ENCODE results near the gene PRKCB. TPM values are rescaled to one million over a fixed set of nuclear protein-coding genes. Genes with fewer than 3 reads are reported as not detected.

Gene PRKCB
- total RNA-seq, 1 experiment from 2014 or later, result not detected

DNA sequence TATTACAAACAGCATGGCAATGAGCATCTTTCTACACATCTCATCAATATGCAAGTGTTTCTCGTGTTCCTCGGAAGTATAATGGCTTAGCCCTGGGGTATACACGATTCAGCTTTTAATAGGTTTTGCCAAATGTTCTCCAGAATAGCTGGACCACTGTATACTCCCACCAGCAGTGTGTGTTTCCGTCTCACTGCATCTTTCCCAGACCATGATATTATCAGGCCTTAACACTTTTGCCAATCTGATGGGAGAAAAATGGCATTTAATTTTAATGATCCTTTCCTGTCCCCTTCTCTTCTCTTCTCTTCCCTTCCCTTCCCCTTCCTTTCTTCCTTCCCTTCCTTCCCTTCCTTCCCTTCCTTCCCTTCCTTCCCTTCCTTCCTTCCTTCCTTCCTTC, 30.8 kb downstream of the PRKCB start:
- TF ChIP-seq EZH2phosphoT487 (IDR thresholded peaks at IDR 0.05; ENCODE audit: borderline replicate concordance, low read length) (no peak), EZH2 (IDR thresholded peaks at IDR 0.05; ENCODE audit: low read length, unreplicated experiment) (no peak)
- TF ChIP-seq, protein P1, sequence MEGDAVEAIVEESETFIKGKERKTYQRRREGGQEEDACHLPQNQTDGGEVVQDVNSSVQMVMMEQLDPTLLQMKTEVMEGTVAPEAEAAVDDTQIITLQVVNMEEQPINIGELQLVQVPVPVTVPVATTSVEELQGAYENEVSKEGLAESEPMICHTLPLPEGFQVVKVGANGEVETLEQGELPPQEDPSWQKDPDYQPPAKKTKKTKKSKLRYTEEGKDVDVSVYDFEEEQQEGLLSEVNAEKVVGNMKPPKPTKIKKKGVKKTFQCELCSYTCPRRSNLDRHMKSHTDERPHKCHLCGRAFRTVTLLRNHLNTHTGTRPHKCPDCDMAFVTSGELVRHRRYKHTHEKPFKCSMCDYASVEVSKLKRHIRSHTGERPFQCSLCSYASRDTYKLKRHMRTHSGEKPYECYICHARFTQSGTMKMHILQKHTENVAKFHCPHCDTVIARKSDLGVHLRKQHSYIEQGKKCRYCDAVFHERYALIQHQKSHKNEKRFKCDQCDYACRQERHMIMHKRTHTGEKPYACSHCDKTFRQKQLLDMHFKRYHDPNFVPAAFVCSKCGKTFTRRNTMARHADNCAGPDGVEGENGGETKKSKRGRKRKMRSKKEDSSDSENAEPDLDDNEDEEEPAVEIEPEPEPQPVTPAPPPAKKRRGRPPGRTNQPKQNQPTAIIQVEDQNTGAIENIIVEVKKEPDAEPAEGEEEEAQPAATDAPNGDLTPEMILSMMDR (conservative IDR thresholded peaks at IDR 0.05; ENCODE audit: low read depth, low read length), result no peak
- no peak for DNase-seq
- intact Hi-C loops (cut with micrococcal nuclease), result no loop called here
- Histone ChIP-seq H2AFZ (ENCODE audit: low read length) (no peak overlapping the region), H3K4me2 (ENCODE audit: low read length) (no peak overlapping the region), H3K27me3 (ENCODE audit: low read length) (peaks cover 38% of the 10 kb centered on the region), H3K9me3 (ENCODE audit: low read length) (no peaks in the 10 kb centered on the region), H3K27ac (ENCODE audit: low read length) (no peak overlapping the region), H3K4me3 (ENCODE audit: low read length) (no peak overlapping the region), H3K36me3 (ENCODE audit: low read depth, low read length) (no peaks in the 10 kb centered on the region), H3K4me1 (ENCODE audit: insufficient read depth, low read length) (no peaks in the 10 kb centered on the region), H3K79me2 (ENCODE audit: low read length) (no peaks in the 10 kb centered on the region), H4K20me1 (ENCODE audit: low read length) (no peaks in the 10 kb centered on the region), H3K9ac (ENCODE audit: low read length) (no peak overlapping the region), H3K9me2 (replicated peaks; ENCODE audit: low read length) (no peaks in the 10 kb centered on the region), H3F3A (ENCODE audit: low read length, unreplicated experiment) (no peaks in the 10 kb centered on the region)
- no TSS peak for BruUV-seq (replicated peaks)
- ChIA-PET POLR2A (ENCODE audit: unreplicated experiment) (no interaction called here), CTCF (no interaction called here)
- no peak for ATAC-seq

DNA sequence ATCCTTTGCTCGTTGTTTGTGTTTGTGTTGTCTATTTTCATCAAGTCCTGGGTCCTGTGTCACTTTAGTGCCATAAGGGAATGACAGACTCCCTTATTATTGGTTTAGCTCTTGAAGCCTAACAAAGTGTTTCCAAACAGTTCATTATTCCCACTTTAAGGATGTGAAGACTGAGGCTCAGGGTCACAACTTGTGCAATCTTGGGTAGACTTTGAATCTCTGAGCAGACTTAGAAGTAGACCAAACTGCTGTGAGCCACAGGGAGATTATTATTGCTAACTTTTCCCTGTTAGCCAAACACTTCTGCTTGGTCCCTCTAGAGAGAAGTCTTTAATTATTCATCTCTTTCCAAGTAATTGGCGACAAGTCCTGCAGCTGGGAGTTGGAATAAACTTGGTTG, 31.8 kb downstream of the PRKCB start:
- H3K4me2 ChIP-seq (ENCODE audit: low read length), result no peak overlapping the region
- no peaks in the 10 kb centered on the region for H3K9me3 ChIP-seq (ENCODE audit: low read length)
- no peak overlapping the region for H3K9ac ChIP-seq (ENCODE audit: low read length)
- H3K79me2 ChIP-seq (ENCODE audit: low read length), result no peaks in the 10 kb centered on the region
- ChIA-PET POLR2A (ENCODE audit: unreplicated experiment) (no interaction called here), CTCF (no interaction called here)
- H3K4me1 ChIP-seq (ENCODE audit: insufficient read depth, low read length), result no peaks in the 10 kb centered on the region
- H3K9me2 ChIP-seq (replicated peaks; ENCODE audit: low read length), result no peaks in the 10 kb centered on the region
- ATAC-seq, result no peak
- BruUV-seq (replicated peaks), result no TSS peak
- no peak overlapping the region for H3K27ac ChIP-seq (ENCODE audit: low read length)
- H3K4me3 ChIP-seq (ENCODE audit: low read length), result no peak overlapping the region
- no peak overlapping the region for H2AFZ ChIP-seq (ENCODE audit: low read length)
- H3F3A ChIP-seq (ENCODE audit: low read length, unreplicated experiment), result no peaks in the 10 kb centered on the region
- TF ChIP-seq EZH2phosphoT487 (IDR thresholded peaks at IDR 0.05; ENCODE audit: borderline replicate concordance, low read length) (no peak), EZH2 (IDR thresholded peaks at IDR 0.05; ENCODE audit: low read length, unreplicated experiment) (no peak)
- TF ChIP-seq, protein P1 (conservative IDR thresholded peaks at IDR 0.05; ENCODE audit: low read depth, low read length), result no peak
- DNase-seq, result no peak
- H3K36me3 ChIP-seq (ENCODE audit: low read depth, low read length), result no peaks in the 10 kb centered on the region
- H4K20me1 ChIP-seq (ENCODE audit: low read length), result no peaks in the 10 kb centered on the region
- peaks cover 33% of the 10 kb centered on the region for H3K27me3 ChIP-seq (ENCODE audit: low read length)
- intact Hi-C loops (cut with micrococcal nuclease), result no loop called here

DNA sequence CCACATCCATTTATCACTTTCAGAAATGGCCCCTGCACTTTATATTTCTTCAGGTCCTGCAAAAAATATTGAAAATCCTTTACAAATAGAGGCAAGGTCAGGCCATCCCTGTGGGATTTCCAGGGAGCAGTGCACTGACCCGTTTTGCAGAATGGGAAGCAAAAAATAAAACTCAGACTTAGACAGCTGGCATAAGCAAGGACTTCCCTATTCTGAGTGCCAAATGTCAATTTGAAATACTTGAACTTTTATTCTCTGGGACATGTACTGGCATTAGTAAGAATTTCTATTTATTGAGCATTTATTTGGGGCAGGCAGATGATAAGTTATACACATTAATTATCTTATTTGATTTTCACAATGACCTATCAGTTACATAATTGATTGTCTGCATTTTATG, 32.4 kb downstream of the PRKCB start:
- H3K9ac ChIP-seq (ENCODE audit: low read length), result no peak overlapping the region
- H3K27ac ChIP-seq (ENCODE audit: low read length), result no peak overlapping the region
- no peaks in the 10 kb centered on the region for H3K79me2 ChIP-seq (ENCODE audit: low read length)
- TF ChIP-seq EZH2 (IDR thresholded peaks at IDR 0.05; ENCODE audit: low read length, unreplicated experiment) (no peak), EZH2phosphoT487 (IDR thresholded peaks at IDR 0.05; ENCODE audit: borderline replicate concordance, low read length) (no peak)
- TF ChIP-seq, protein P1 (conservative IDR thresholded peaks at IDR 0.05; ENCODE audit: low read depth, low read length), result no peak
- no peaks in the 10 kb centered on the region for H4K20me1 ChIP-seq (ENCODE audit: low read length)
- no peaks in the 10 kb centered on the region for H3K4me1 ChIP-seq (ENCODE audit: insufficient read depth, low read length)
- BruUV-seq (replicated peaks), result no TSS peak
- H3F3A ChIP-seq (ENCODE audit: low read length, unreplicated experiment), result no peaks in the 10 kb centered on the region
- no peaks in the 10 kb centered on the region for H3K36me3 ChIP-seq (ENCODE audit: low read depth, low read length)
- H2AFZ ChIP-seq (ENCODE audit: low read length), result no peak overlapping the region
- no peak overlapping the region for H3K4me2 ChIP-seq (ENCODE audit: low read length)
- H3K9me3 ChIP-seq (ENCODE audit: low read length), result no peaks in the 10 kb centered on the region
- H3K4me3 ChIP-seq (ENCODE audit: low read length), result no peak overlapping the region
- ChIA-PET POLR2A (ENCODE audit: unreplicated experiment) (no interaction called here), CTCF (no interaction called here)
- intact Hi-C loops (cut with micrococcal nuclease), result no loop called here
- DNase-seq (no peak), ATAC-seq (no peak)
- peaks cover 33% of the 10 kb centered on the region for H3K27me3 ChIP-seq (ENCODE audit: low read length)
- H3K9me2 ChIP-seq (replicated peaks; ENCODE audit: low read length), result no peaks in the 10 kb centered on the region

Data from PC-3 (cell line).